K562 (cell line): ENCODE data around the gene ACTN4. TPM values are rescaled to one million over a fixed set of nuclear protein-coding genes. Genes with fewer than 3 reads are reported as not detected.
A peak's percentile ranks its signal among the peaks of the same experiment; 100 is the strongest.

ENCODE experiments used
- ATAC-seq: fragments of 200-7000 bp; cut with Tn5 transposase; 3 replicates; pipeline ENCODE4 v1.9.1; 2020; ENCODE audit warnings: moderate library complexity
- BruUV-seq: library from RNA; stranded (reverse); fragments of 400-500 nt; replicated peaks from 2 replicates; lab custom pipeline; 2021; lab: Mats Ljungman, UMichigan
- CTCF ChIA-PET: fragments of 300-600 bp; formaldehyde crosslinking; extraction: SDS; loops from one replicate; lab custom pipeline; 2021; ENCODE audit warnings: low intra/inter-chr PET ratio; lab: Yijun Ruan, JAX
- POLR2A ChIA-PET: fragments of 300-600, 350-650 bp; sonication (Branson Sonifier 250); formaldehyde crosslinking; extraction: SDS; loops from one replicate; lab custom pipeline; 2021; ENCODE audit warnings: antibody characterized with exemption, inconsistent platforms; lab: Yijun Ruan, JAX
- DNase-seq, 4 experiments: peaks; one replicate each; pipeline versions ENCODE4 v3.0.0 to v3.0.0-alpha.2; 2011 to 2018; ENCODE audit warnings: low spot score in 3 of 4, mixed read lengths in 3 of 4; ENCODE audit errors: extremely low read depth in 1 of 4
- FAIRE-seq: peaks from 2 replicates; lab custom pipeline; 2011; peaks lifted over from hg19 to GRCh38; lab: Jason Lieb, UNC
- H2AFZ ChIP-seq: 2 replicates; pipeline ENCODE4 v1.6.0; 2011; ENCODE audit warnings: low read depth, low read length, control low read depth, inconsistent platforms
- H3K27ac ChIP-seq: fragments of 200-600 bp; 3 replicates; pipeline ENCODE4 v1.8.0; 2011; ENCODE audit warnings: low read depth, mild to moderate bottlenecking, control low read depth, inconsistent platforms, low read length, moderate library complexity, mixed read lengths; ENCODE audit errors: extremely low read depth
- H3K27me3 ChIP-seq, 2 experiments: fragments of 300-600 bp in 1 of 2; 2 replicates in 1 of 2; 3 replicates in 1 of 2; pipeline versions ENCODE4 v1.6.0 to v1.8.0; 2011; ENCODE audit warnings: inconsistent platforms in 2 of 2, low read length in 2 of 2, mild to moderate bottlenecking in 1 of 2, mixed read lengths in 1 of 2, moderate library complexity in 1 of 2; ENCODE audit not compliant: control insufficient read depth in 2 of 2, insufficient read depth in 2 of 2
- H3K36me3 ChIP-seq: fragments of 300-600 bp; 3 replicates; pipeline ENCODE4 v1.8.0; 2011; ENCODE audit warnings: mild to moderate bottlenecking, low read length, inconsistent platforms; ENCODE audit not compliant: control insufficient read depth, insufficient read depth
- H3K4me1 ChIP-seq, 2 experiments: fragments of 200-600 bp in 1 of 2; replicated peaks in 1 of 2; 2 replicates in 1 of 2; 3 replicates in 1 of 2; pipeline versions ENCODE4 v1.5.1 to v1.8.0; 2011; ENCODE audit warnings: inconsistent platforms in 2 of 2, low read length in 2 of 2, mild to moderate bottlenecking in 1 of 2, mixed read lengths in 1 of 2, moderate library complexity in 1 of 2; ENCODE audit not compliant: control insufficient read depth in 2 of 2, insufficient read depth in 2 of 2
- H3K4me2 ChIP-seq: 2 replicates; pipeline ENCODE4 v1.6.1; 2011; ENCODE audit warnings: low read length, control low read depth, inconsistent platforms, mixed read lengths; ENCODE audit not compliant: insufficient read depth
- H3K4me3 ChIP-seq: fragments of 200-600 bp; sonication (generic), shearing (Covaris generic); 2 replicates; pipeline ENCODE4 v1.5.1; 2016; ENCODE audit warnings: control low read depth, inconsistent platforms
- H3K79me2 ChIP-seq: fragments of 200-600 bp; 3 replicates; pipeline ENCODE4 v1.8.0; 2011; ENCODE audit warnings: low read length, inconsistent platforms; ENCODE audit not compliant: control insufficient read depth, insufficient read depth
- H3K9ac ChIP-seq, 2 experiments: 2 replicates each; pipeline versions ENCODE4 v1.6.0 to v1.6.1; 2011; ENCODE audit warnings: low read depth in 2 of 2, low read length in 2 of 2, control low read depth in 1 of 2, inconsistent platforms in 1 of 2, mild to moderate bottlenecking in 1 of 2, mixed read lengths in 1 of 2; ENCODE audit not compliant: insufficient read depth in 1 of 2
- H3K9me1 ChIP-seq: one replicate; pipeline ENCODE4 v1.6.0; 2011; ENCODE audit warnings: inconsistent platforms, mild to moderate bottlenecking, low read length, moderate library complexity; ENCODE audit not compliant: control insufficient read depth, insufficient read depth
- H3K9me3 ChIP-seq: replicated peaks from 2 replicates; pipeline ENCODE4 v1.5.1; 2011; ENCODE audit warnings: low read depth, low read length, inconsistent platforms; ENCODE audit not compliant: control insufficient read depth, insufficient read depth
- H4K20me1 ChIP-seq: replicated peaks from 2 replicates; pipeline ENCODE4 v1.6.1; 2011; ENCODE audit warnings: low read length, inconsistent platforms, mixed read lengths; ENCODE audit not compliant: control insufficient read depth, insufficient read depth
- CEBPZ ChIP-seq: fragments of 150-350 bp; IDR thresholded peaks from 2 replicates; pipeline ENCODE4 v1.6.1; 2014; ENCODE audit warnings: low read depth, mild to moderate bottlenecking, low read length, borderline replicate concordance
- JUNB ChIP-seq: fragments of 450-650 bp; formaldehyde crosslinking; conservative IDR thresholded peaks from 2 replicates; pipeline ENCODE4 v1.4.0; 2020; ENCODE audit warnings: mild to moderate bottlenecking
- POLR2A ChIP-seq: fragments of 450-650 bp; conservative IDR thresholded peaks from 2 replicates; pipeline ENCODE4 v1.6.1; 2016
- STAT5B ChIP-seq: fragments of 250-450 bp; sonication (Bioruptor Pico); IDR thresholded peaks from 2 replicates; pipeline ENCODE4 v1.8.0; 2021; ENCODE audit warnings: mild to moderate bottlenecking, inconsistent platforms
- WHSC1 ChIP-seq: IDR thresholded peaks from one replicate; pipeline ENCODE4 v1.6.1; 2012; ENCODE audit warnings: low read length, control low read depth, inconsistent platforms
- WGBS: fragments of 100-300 bp; shearing (Covaris generic); methylation state at CpG from one replicate; pipeline ENCODE4 v1.1.6; 2016; ENCODE audit warnings: low coverage, mixed read lengths; ENCODE audit not compliant: insufficient coverage; ENCODE audit errors: missing lambda C conversion rate; 5-methylcytosine and 5-hydroxymethylcytosine counted together
- in situ Hi-C: fragments of 300-500 bp; cut with MboI; formaldehyde crosslinking; loops from 4 replicates; pipeline ENCODE4 v1.15.0; 2018; ENCODE audit warnings: inconsistent platforms, mixed read lengths
- intact Hi-C: fragments of 100-400 bp; cut with micrococcal nuclease; formaldehyde crosslinking; loops from 2 replicates; pipeline ENCODE4 v1.14.2; 2022
- polyA plus RNA-seq, 8 experiments: library from polyadenylated mRNA; depleted of rRNA in 4 of 8; stranded (reverse) in 5 of 8; unstranded in 3 of 8; fragments of >200 nt; fragmentation: Nextera tagmentation in 2 of 8; fragmentation: Illumina TruSeq in 1 of 8; extraction: Ambion mirVana in 2 of 8; extraction: Trizol in 1 of 8; gene quantifications; 2 replicates each; pipeline versions ENCODE4 v1.2.1 to v1.2.3, GENCODE V29; 2011 to 2014; ENCODE audit warnings: inconsistent platforms in 1 of 8, missing spikeins in 1 of 8
- total RNA-seq, 7 experiments: library from RNA; depleted of rRNA in 6 of 7; stranded (reverse); fragments of >200 nt in 6 of 7; fragmentation: Illumina TruSeq in 2 of 7; extraction: Trizol in 2 of 7; gene quantifications; 2 replicates each; pipeline versions ENCODE4 v1.2.1 to v1.2.3, GENCODE V29; 2011 to 2021; ENCODE audit warnings: low replicate concordance in 1 of 7

ACTN4 gene
- total and polyA plus RNA-seq, 9 of the 15 experiments (the other 6 are each of a cell fraction or from before 2014, with no cell fraction given) = 3.1 to 385 (median 125) TPM

GRCh38 chr19:38638461-38638860 is 9.0 kb upstream of the ACTN4 start:
- intact Hi-C loops = loop anchor here (5.0 to 10.0 kb wide), 2 partner anchors 39 to 124 kb away; no protein-coding TSS in a partner anchor
- no peak overlapping the region for H3K27ac ChIP-seq

More at GRCh38 chr19:38638461-38638860, 9.0 kb upstream of the ACTN4 start:
- Histone ChIP-seq H3K36me3 (peaks cover 38% of the 10 kb centered on the region), H3K9me1 (no peaks in the 10 kb centered on the region), H3K4me2 (no peak overlapping the region), H3K9ac (0 out of 4 replicates have a peak overlapping the region, but pooled peaks of 1 of the 2 experiments have one; percentile 19), H3K27me3 (no peaks in the 10 kb centered on the region), H3K4me3 (no peak overlapping the region), H3K79me2 (no peaks in the 10 kb centered on the region), H3K4me1 (peaks cover 14 to 38% of the 10 kb centered on the region in 2 experiments; a peak in 4 of 5 replicates), H4K20me1 (no peaks in the 10 kb centered on the region), H3K9me3 (no peaks in the 10 kb centered on the region), H2AFZ (no peak overlapping the region)
- TF ChIP-seq WHSC1 = no peak
- TF ChIP-seq CEBPZ = no peak
- peak; percentile 30; the same call in 1 of the 2 replicates for TF ChIP-seq POLR2A
- TF ChIP-seq STAT5B (CRISPR knock-in tag) = no peak
- no peak for TF ChIP-seq JUNB
- BruUV-seq = TSS peak; percentile 23
- no peak for DNase-seq
- ChIA-PET CTCF (no interaction called here), POLR2A (interaction anchor here (0.7 to 1.6 kb wide), 2 partner anchors 42 to 316 kb away, joined by 3 to 6 read pairs; no protein-coding TSS in a partner anchor)
- in situ Hi-C loops = no loop called here
- WGBS = 97% methylated on average over 3 of the region's 3 CpGs
- no peak for ATAC-seq
- FAIRE-seq = no peak
